Psoas muscle (tissue), 8 donors: Measurements from ENCODE around the gene GLIS2. TPM values are rescaled to one million over a fixed set of nuclear protein-coding genes. Genes with fewer than 3 reads are reported as not detected.

Experiments used
- ATAC-seq, 4 donors: fragments of 200-7000 bp; cut with Tn5 transposase; one replicate each; pipeline ENCODE4 v1.9.1; 2020; ENCODE audit warnings: moderate library complexity in 3 of 4, mild to moderate bottlenecking in 2 of 4
- DNase-seq, 2 donors: peaks; one replicate each; pipeline ENCODE4 v3.0.0-alpha.2; 2020
- H3K27ac ChIP-seq: fragments of 200-600 bp; one replicate; pipeline ENCODE4 v1.8.0; 2022
- H3K27me3 ChIP-seq, 3 donors: fragments of 200-600 bp in 1 of 3; one replicate each; pipeline versions ENCODE4 v1.6.1 to v1.8.0; 2013 to 2022; ENCODE audit warnings: low read length in 2 of 3, mild to moderate bottlenecking in 2 of 3, moderate library complexity in 1 of 3; ENCODE audit not compliant: insufficient read depth in 3 of 3
- H3K36me3 ChIP-seq, 2 donors: fragments of 200-600 bp in 1 of 2; one replicate each; pipeline versions ENCODE4 v1.6.1 to v1.8.0; 2013 to 2022; ENCODE audit warnings: low read depth in 1 of 2, mild to moderate bottlenecking in 1 of 2, moderate library complexity in 1 of 2; ENCODE audit not compliant: insufficient read depth in 1 of 2
- H3K4me1 ChIP-seq: fragments of 200-600 bp; one replicate; pipeline ENCODE4 v1.8.0; 2022
- H3K4me3 ChIP-seq: fragments of 200-600 bp; one replicate; pipeline ENCODE4 v1.8.0; 2022; ENCODE audit warnings: mild to moderate bottlenecking
- H3K9me3 ChIP-seq: fragments of 200-600 bp; one replicate; pipeline ENCODE4 v1.8.0; 2022
- CTCF ChIP-seq: fragments of 200-600 bp; IDR thresholded peaks from one replicate; pipeline ENCODE4 v1.8.0; 2022; ENCODE audit warnings: antibody characterized with exemption
- WGBS, 3 donors: extraction: QIAGEN DNeasy Blood & Tissue Kit; methylation state at CpG; one replicate each; pipeline versions ENCODE4 v1.1.6 to v1.1.7; 2013; 5-methylcytosine and 5-hydroxymethylcytosine counted together
- intact Hi-C, 2 donors: fragments of 100-400 bp; cut with DNase I; formaldehyde crosslinking; loops; one replicate each; pipeline versions ENCODE4 v1.11.0 to v1.14.2; 2022
- polyA plus RNA-seq, 3 donors: library from polyadenylated mRNA; stranded (reverse); fragments of 200-250 nt; gene quantifications; one replicate each; pipeline ENCODE4 v1.2.3, GENCODE V29; 2013
- total RNA-seq, 4 donors: library from RNA; stranded (reverse); fragmentation: NEBNext Ultra II Directional in 2 of 4; extraction: Animal tissue kit (Norgen Biotek cat#: 25700) in 2 of 4; gene quantifications; one replicate each; pipeline versions ENCODE4 v1.2.1 to v1.2.4, GENCODE V29; 2021 to 2023
- donor health status: healthy with polysubstance abuse.
- donor health status: DM: no; HTN: no; CAD: no; lungs with moderate emphysema.
- donor health status: Bipolar disorder and iron deficiency.
- donor health status: healthy.
- donor health status: DM: yes; HTN: yes; CAD: no.
- donor health status: DM: no; HTN: no; CAD: no.
- donor health status: DM: no; HTN: no; CAD: no.
- donor health status: DM: yes; HTN: yes; CAD: no.

GLIS2 gene
- total and polyA plus RNA-seq, 7 donors = 0.96 to 3.3 (median 1.7) TPM

- DNase-seq = no peak
- peaks cover 0 to 33% of the 10 kb centered on the region in 2 donors for H3K36me3 ChIP-seq
Measured at GRCh38 chr16:4360538-4361021, 44.7 kb downstream of the GLIS2 start.

GRCh38 chr16:4361033-4361943, 45.4 kb downstream of the GLIS2 start:
- DNase-seq = no peak
- 92 to 96% (median 95%) methylated on average over 25 to 28 of the region's 28 CpGs for WGBS, 3 donors
- no peak for TF ChIP-seq CTCF
- Histone ChIP-seq H3K27ac (no peak overlapping the region), H3K4me3 (no peak overlapping the region), H3K36me3 (peaks cover 0 to 33% of the 10 kb centered on the region in 2 donors), H3K27me3 (no peaks in the 10 kb centered on the region), H3K9me3 (no peaks in the 10 kb centered on the region), H3K4me1 (no peaks in the 10 kb centered on the region)
- intact Hi-C loops = no loop called here
- ATAC-seq = no peak

More at GRCh38 chr16:4360538-4361021, 44.7 kb downstream of the GLIS2 start:
- Histone ChIP-seq H3K4me1 (no peaks in the 10 kb centered on the region), H3K4me3 (no peak overlapping the region), H3K27ac (no peak overlapping the region), H3K9me3 (no peaks in the 10 kb centered on the region), H3K27me3 (no peaks in the 10 kb centered on the region)
- ATAC-seq = no peak
- intact Hi-C loops = no loop called here
- 93 to 94% (median 94%) methylated on average over 6 to 10 of the region's 11 CpGs for WGBS, 3 donors
- TF ChIP-seq CTCF = no peak

GRCh38 chr16:4361944-4362311, 46.1 kb downstream of the GLIS2 start:
- Histone ChIP-seq H3K9me3 (no peaks in the 10 kb centered on the region), H3K36me3 (peaks cover 0 to 33% of the 10 kb centered on the region in 2 donors), H3K27ac (no peak overlapping the region), H3K4me1 (no peaks in the 10 kb centered on the region), H3K27me3 (no peaks in the 10 kb centered on the region), H3K4me3 (no peak overlapping the region)
- 90 to 92% (median 90%) methylated on average over 12 of the region's 12 CpGs for WGBS, 3 donors
- no peak for ATAC-seq
- no peak for DNase-seq
- intact Hi-C loops = no loop called here
- TF ChIP-seq CTCF = no peak

- no peak for TF ChIP-seq CTCF
- Histone ChIP-seq H3K4me3 (no peak overlapping the region), H3K27me3 (no peaks in the 10 kb centered on the region), H3K36me3 (peaks cover 0 to 33% of the 10 kb centered on the region in 2 donors), H3K9me3 (no peaks in the 10 kb centered on the region), H3K27ac (no peak overlapping the region), H3K4me1 (no peaks in the 10 kb centered on the region)
- no peak for DNase-seq
- intact Hi-C loops = no loop called here
- 66 to 81% (median 69%) methylated on average over 18 to 19 of the region's 19 CpGs for WGBS, 3 donors
- no peak for ATAC-seq
Measured at GRCh38 chr16:4362476-4363135, 46.7 kb downstream of the GLIS2 start.
